Left renal cortex interstitium (tissue), 4 donors: ENCODE measurements around the gene STK36. TPM values are rescaled to one million over a fixed set of nuclear protein-coding genes. Genes with fewer than 3 reads are reported as not detected.

Experiments
- DNase-seq, 4 donors: peaks; one replicate each; pipeline ENCODE4 v3.0.0-alpha.2; 2013; ENCODE audit warnings: low read depth in 4 of 4, low spot score in 2 of 4, missing footprints in 1 of 4
- polyA plus RNA-seq, 4 donors: library from polyadenylated mRNA; unstranded; fragments of 120-200 nt; gene quantifications; one replicate each; pipeline ENCODE4 v1.2.1, GENCODE V29; 2013; ENCODE audit not compliant: insufficient read length in 4 of 4

Gene STK36
- polyA plus RNA-seq, 4 donors: 37.0 to 118 (median 82.2) TPM

GRCh38 chr2:218743068-218743467, 71.2 kb downstream of the STK36 start:
- no peak for DNase-seq

GRCh38 chr2:218744615-218745014, 72.7 kb downstream of the STK36 start:
- DNase-seq: no peak

GRCh38 chr2:218745160-218745558, 73.3 kb downstream of the STK36 start:
- DNase-seq: no peak

- DNase-seq: no peak
Observed at GRCh38 chr2:218745559-218746469, 73.9 kb downstream of the STK36 start.

- DNase-seq: no peak
Observed at GRCh38 chr2:218746470-218746795, 74.5 kb downstream of the STK36 start.

GRCh38 chr2:218746960-218747359, 75.1 kb downstream of the STK36 start:
- DNase-seq: no peak

- no peak for DNase-seq
Observed at GRCh38 chr2:218748741-218749441, 77.0 kb downstream of the STK36 start.

Other genes starting within 250 kb of the STK36 start
- 10 to 100 TPM; 15.1 to 20.2 (median 18.0) TPM for gene USP37, start 103.7 kb upstream of the STK36 start, polyA plus RNA-seq
- gene CNOT9, start 103.2 kb upstream of the STK36 start, polyA plus RNA-seq: 10 to 100 TPM; 43.9 to 63.4 (median 53.3) TPM
- 10 to 100 TPM in 1 of 4 donors, 1 to 10 TPM in 3; 7.1 to 11.3 (median 8.2) TPM for gene PLCD4, start 64.2 kb upstream of the STK36 start, polyA plus RNA-seq
- 10 to 100 TPM; 15.2 to 25.7 (median 18.9) TPM for gene ZNF142, start 12.5 kb upstream of the STK36 start, polyA plus RNA-seq
- gene BCS1L, start 12.4 kb upstream of the STK36 start, polyA plus RNA-seq: 10 to 100 TPM; 47.6 to 64.8 (median 58.9) TPM
- 10 to 100 TPM; 44.3 to 53.9 (median 48.3) TPM for gene RNF25, start 84 bp upstream of the STK36 start, polyA plus RNA-seq
- 10 to 100 TPM; 25.8 to 44.4 (median 34.3) TPM for gene TTLL4, start 38.7 kb downstream of the STK36 start, polyA plus RNA-seq
- 10 to 100 TPM; 44.2 to 57.0 (median 51.7) TPM for gene CYP27A1, start 110.1 kb downstream of the STK36 start, polyA plus RNA-seq
- under 1 TPM in 2 of 4 donors, not detected in 2; 0.07 to 0.17 TPM for gene PRKAG3, start 159.7 kb downstream of the STK36 start, polyA plus RNA-seq
- gene WNT6, start 187.7 kb downstream of the STK36 start, polyA plus RNA-seq: under 1 TPM; 0.13 to 0.57 (median 0.41) TPM
- 1 to 10 TPM in 3 of 4 donors, under 1 TPM in 1; 0.98 to 1.2 (median 1.1) TPM for gene WNT10A, start 208.8 kb downstream of the STK36 start, polyA plus RNA-seq